HFFc6 (cell line): ENCODE measurements around the gene SPRYD4. TPM values are rescaled to one million over a fixed set of nuclear protein-coding genes. Genes with fewer than 3 reads are reported as not detected.

Experiments
- DNase-seq: peaks from one replicate; pipeline ENCODE4 v3.0.0-alpha.2; 2018
- H3K27ac Mint-ChIP-seq: 2 replicates; pipeline ENCODE4 v1.8.0; 2020; ENCODE audit warnings: mild to moderate bottlenecking, mixed read lengths
- H3K27me3 Mint-ChIP-seq: 2 replicates; pipeline ENCODE4 v1.8.0; 2021; ENCODE audit warnings: mild to moderate bottlenecking, moderate library complexity, mixed read lengths; ENCODE audit not compliant: insufficient read depth
- H3K36me3 Mint-ChIP-seq: 2 replicates; pipeline ENCODE4 v1.8.0; 2021; ENCODE audit warnings: low read depth, mixed read lengths
- H3K4me1 Mint-ChIP-seq: 2 replicates; pipeline ENCODE4 v1.8.0; 2020; ENCODE audit warnings: low read depth, mixed read lengths
- H3K4me3 Mint-ChIP-seq: 2 replicates; pipeline ENCODE4 v1.8.0; 2020; ENCODE audit warnings: mild to moderate bottlenecking, moderate library complexity, mixed read lengths
- H3K9me3 Mint-ChIP-seq: 2 replicates; pipeline ENCODE4 v1.8.0; 2020; ENCODE audit warnings: mild to moderate bottlenecking, mixed read lengths
- CTCF ChIP-seq: fragments of 200-600 bp; sonication (generic); IDR thresholded peaks from 2 replicates; pipeline ENCODE4 v1.5.0; 2021; ENCODE audit warnings: antibody characterized with exemption, mild to moderate bottlenecking
- total RNA-seq, 6 experiments: library from RNA; stranded (reverse); fragmentation: NEBNext Ultra II Directional; extraction: Animal tissue kit (Norgen Biotek cat#: 25700); gene quantifications; 2 replicates in 1 of 6; 3 replicates in 5 of 6; pipeline ENCODE4 v1.2.3, GENCODE V29; 2021

Gene SPRYD4
- total RNA-seq, 6 experiments from 2014 or later: 2.4 to 2.9 (median 2.5) TPM

- DNase-seq: no peak
- H3K9me3 Mint-ChIP-seq: no peaks in the 10 kb centered on the region
- peaks cover 7% of the 10 kb centered on the region; the same call in 1 of the 2 replicates for H3K36me3 Mint-ChIP-seq
- H3K27me3 Mint-ChIP-seq: peaks cover 2% of the 10 kb centered on the region; the same call in 1 of the 2 replicates
- TF ChIP-seq CTCF: no peak
- H3K27ac Mint-ChIP-seq: no peak overlapping the region
- no peak overlapping the region for H3K4me3 Mint-ChIP-seq
- no peaks in the 10 kb centered on the region for H3K4me1 Mint-ChIP-seq
These were observed 9.3 kb downstream of the SPRYD4 start for GRCh38 chr12:56477521-56478225.

- Mint-ChIP-seq H3K36me3 (no peaks in the 10 kb centered on the region; the same call in 1 of the 2 replicates), H3K4me3 (no peak overlapping the region), H3K4me1 (no peaks in the 10 kb centered on the region), H3K27me3 (peaks cover 3% of the 10 kb centered on the region), H3K9me3 (no peaks in the 10 kb centered on the region), H3K27ac (no peak overlapping the region)
- no peak for TF ChIP-seq CTCF
- DNase-seq: no peak
These were observed 11.2 kb downstream of the SPRYD4 start for GRCh38 chr12:56479625-56480024.

GRCh38 chr12:56484566-56484965 lies 16.2 kb downstream of the SPRYD4 start:
- peaks cover 22% of the 10 kb centered on the region for H3K27me3 Mint-ChIP-seq
- peaks cover 14% of the 10 kb centered on the region for H3K4me1 Mint-ChIP-seq
- H3K27ac Mint-ChIP-seq: no peak overlapping the region
- DNase-seq: no peak
- peaks cover 9% of the 10 kb centered on the region for H3K36me3 Mint-ChIP-seq
- H3K4me3 Mint-ChIP-seq: no peak overlapping the region
- no peak for TF ChIP-seq CTCF
- H3K9me3 Mint-ChIP-seq: peaks cover 4% of the 10 kb centered on the region

GRCh38 chr12:56486694-56487093 lies 18.3 kb downstream of the SPRYD4 start:
- Mint-ChIP-seq H3K27me3 (peaks cover 36% of the 10 kb centered on the region), H3K9me3 (peaks cover 4% of the 10 kb centered on the region), H3K27ac (no peak overlapping the region), H3K36me3 (peaks cover 9% of the 10 kb centered on the region), H3K4me3 (no peak overlapping the region), H3K4me1 (peaks cover 14% of the 10 kb centered on the region)
- DNase-seq: no peak
- no peak for TF ChIP-seq CTCF

- H3K27me3 Mint-ChIP-seq: peaks cover 38% of the 10 kb centered on the region
- no peak for DNase-seq
- H3K9me3 Mint-ChIP-seq: peaks cover 4% of the 10 kb centered on the region
- no peak overlapping the region for H3K27ac Mint-ChIP-seq
- H3K36me3 Mint-ChIP-seq: peaks cover 9% of the 10 kb centered on the region
- peaks cover 14% of the 10 kb centered on the region for H3K4me1 Mint-ChIP-seq
- no peak for TF ChIP-seq CTCF
- peak overlapping the region; percentile 76; the same call in 1 of the 2 replicates for H3K4me3 Mint-ChIP-seq
These were observed 19.2 kb downstream of the SPRYD4 start for GRCh38 chr12:56487448-56488040.
